Activated T-helper 1 cell treated with anti-CD3 and anti-CD28 coated beads, Interleukin-2, amount 50 U/mL, for 16 hours (primary cell): Measurements from ENCODE around the gene PRPF19.

Experiments
- DNase-seq, 2 donors: peaks; one replicate each; pipeline ENCODE4 v3.0.0-alpha.2; 2020; ENCODE audit warnings: low read depth in 1 of 2, low spot score in 1 of 2

PRPF19 gene

DNA sequence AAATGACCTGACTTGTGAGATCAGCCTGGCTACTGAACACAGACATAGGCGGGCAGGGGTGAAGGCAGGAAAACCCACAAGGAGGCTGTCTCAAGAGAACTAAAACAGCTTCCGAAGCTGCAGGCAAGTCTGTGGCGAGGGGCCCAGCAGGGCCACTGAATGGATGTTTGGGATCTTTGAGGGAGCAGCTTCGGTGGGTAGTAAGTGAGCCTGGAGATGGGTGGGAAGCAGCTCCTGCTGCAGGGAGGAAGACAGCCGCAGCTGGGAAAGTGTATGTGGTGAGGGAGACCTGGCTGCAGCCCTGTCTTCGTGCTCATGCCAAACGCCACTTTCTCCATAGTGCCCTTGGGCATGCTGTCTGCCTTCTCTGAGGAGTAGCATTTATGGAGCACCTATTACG is 61.0 kb downstream of the PRPF19 start:
- no peak for DNase-seq

DNA sequence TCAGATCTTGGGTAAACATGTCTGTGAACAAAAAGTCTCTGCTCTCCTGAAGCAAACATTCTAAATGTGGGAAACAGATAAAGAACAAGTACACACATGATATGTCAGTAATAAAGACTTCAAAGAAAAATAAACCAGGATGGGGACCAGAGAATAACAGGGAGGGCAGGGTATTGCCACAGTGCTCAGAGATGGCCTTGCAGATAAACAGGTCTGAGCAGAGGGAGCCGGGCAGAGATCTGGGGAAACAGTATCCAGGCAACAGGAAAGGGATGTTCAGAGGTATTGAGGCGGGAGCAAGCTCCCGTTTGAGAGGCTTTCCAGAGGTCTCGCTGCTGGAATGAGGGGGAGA is 61.5 kb downstream of the PRPF19 start:
- DNase-seq: no peak

DNA sequence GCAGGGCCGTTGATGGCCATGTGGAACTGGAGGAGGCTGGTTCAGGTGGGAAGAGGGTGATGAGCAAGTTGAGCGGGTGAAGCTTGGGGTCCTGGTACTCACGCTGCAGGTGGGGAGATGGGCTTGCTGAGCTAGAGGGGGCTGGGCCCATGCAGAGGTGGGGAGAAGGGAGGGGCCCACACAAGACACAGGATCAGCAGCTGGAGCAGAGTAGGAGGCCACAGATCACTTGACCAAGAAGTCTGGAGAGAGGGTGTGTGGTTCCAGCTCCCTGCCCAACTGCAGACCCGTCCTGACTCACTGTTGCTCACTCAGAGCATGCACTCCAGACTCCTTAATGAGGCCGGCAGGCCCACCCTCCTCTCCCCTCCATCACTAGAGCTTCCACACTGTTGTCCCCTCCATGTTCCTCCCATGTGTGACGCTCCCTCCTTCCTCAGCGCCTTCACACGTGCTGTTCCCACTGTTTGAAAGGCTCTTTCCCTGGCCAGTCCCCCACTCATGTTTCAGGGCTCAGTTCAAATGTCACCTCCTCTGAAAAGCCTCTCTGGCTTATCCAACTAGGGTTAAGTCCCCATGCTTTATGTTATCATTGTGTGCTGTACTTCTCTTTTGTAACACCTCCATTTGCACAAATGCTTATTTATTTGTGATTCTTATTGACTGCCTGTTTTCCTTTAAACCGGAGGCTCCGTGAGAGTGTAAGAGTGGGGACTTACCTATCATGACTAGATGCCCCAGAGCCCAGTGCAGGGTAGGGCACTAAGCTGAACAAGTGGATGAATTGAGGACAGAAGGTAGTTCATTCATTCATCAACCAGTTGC is 62.1 kb downstream of the PRPF19 start:
- no peak for DNase-seq

DNA sequence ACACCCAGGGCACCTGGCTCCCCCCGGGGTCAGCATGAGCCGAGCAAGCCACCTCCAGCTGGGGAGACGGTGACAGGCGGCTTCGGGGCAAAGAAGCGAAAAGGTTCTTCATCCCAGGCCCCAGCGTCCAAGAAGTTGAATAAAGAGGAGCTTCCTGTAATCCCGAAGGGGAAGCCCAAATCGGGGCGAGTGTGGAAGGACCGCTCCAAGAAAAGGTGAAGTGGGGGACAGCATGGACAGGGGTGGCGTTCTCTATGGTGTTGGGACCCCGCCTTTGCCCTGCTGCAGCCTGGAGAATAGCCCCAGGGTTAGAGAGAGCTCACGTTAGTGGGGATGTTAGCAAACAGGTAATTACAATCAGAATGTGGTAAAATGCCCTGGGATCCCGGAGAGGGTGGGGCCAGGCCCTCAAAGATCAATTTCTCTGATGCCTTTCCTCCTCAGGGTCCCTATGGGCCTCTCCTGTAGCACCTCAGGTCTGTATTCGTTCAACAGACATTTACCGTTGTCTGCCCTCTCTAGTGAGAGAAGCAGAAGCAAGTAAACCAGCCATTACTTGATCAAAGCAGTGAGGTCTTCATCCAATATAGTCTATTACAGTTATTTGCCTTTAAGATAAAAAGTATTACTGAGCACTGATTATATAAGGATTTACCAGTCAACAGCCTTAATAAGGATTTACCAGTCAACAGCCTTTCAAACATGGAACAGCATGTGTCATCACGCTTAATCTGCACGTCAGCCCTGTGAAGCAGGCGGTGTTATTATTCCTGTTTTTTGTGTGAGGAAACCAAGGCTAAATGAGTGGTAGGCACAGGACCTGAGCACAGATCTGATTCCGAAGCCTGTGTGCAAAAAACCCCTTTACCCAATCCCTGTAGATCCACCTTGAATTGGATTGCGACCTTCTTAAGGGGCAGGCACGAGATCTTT is 63.5 kb downstream of the PRPF19 start:
- peak in 1 of 2 donors; percentile 4 for DNase-seq

DNA sequence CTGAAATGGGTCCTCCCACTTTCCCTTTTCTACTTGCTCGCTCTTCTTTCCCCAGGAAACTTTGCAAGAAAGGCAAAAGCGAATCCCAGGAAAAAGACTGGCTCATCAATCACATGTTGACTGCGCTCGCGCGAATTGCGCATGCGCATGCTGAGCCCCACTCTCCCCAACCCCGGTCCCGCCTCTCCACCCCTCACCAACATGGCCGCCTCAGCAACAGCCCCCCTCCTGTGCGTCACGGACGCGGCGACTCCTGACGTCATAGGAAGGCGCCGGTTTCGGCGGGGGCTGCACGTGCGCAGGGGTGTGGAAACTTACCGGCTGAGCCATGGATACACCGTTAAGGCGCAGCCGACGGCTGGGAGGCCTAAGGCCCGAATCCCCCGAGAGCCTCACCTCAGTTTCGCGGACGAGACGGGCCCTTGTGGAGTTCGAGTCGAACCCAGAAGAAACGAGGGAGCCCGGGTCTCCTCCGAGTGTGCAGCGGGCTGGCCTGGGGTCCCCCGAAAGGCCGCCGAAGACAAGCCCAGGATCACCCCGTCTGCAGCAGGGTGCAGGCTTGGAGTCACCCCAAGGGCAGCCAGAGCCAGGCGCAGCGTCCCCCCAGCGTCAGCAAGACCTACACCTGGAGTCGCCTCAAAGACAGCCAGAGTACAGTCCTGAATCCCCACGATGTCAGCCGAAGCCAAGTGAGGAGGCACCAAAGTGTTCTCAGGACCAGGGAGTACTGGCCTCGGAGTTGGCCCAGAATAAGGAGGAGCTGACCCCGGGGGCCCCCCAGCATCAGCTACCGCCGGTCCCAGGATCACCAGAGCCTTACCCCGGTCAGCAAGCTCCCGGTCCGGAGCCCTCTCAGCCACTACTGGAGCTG is 64.4 kb downstream of the PRPF19 start, which contains the start of gene CCDC86:
TSS of gene CCDC86 (plus strand) at position 317 of the 871 bp plus-strand sequence. CDS start at position 329, 12 bp downstream.
- DNase-seq: peak; percentile 99
